NB4 (cell line): ENCODE measurements around the gene NXNL1.

Source experiments
- CTCF ChIP-seq: IDR thresholded peaks from one replicate; pipeline ENCODE4 v1.5.1; 2012; ENCODE audit warnings: low read depth, low read length
- POLR2A ChIP-seq: IDR thresholded peaks from 2 replicates; pipeline ENCODE4 v1.6.1; 2011; ENCODE audit warnings: mild to moderate bottlenecking; ENCODE audit not compliant: insufficient read length; ENCODE audit errors: extremely low read depth

GRCh38 chr19:17505223-17505622 is 44.5 kb upstream of the NXNL1 start:
- TF ChIP-seq CTCF (no peak), POLR2A (no peak)
